PC-3 (cell line): ENCODE results near the gene VIPR2.

ENCODE experiments used
- EZH2 ChIP-seq: fragments of 300-600 bp; sonication (generic); IDR thresholded peaks from one replicate; pipeline ENCODE4 v1.6.1; 2017; ENCODE audit warnings: antibody characterized with exemption, mild to moderate bottlenecking, low read length; ENCODE audit not compliant: unreplicated experiment
- TF ChIP-seq, protein P1 (sequence below): fragments of 300-600 bp; sonication (generic); conservative IDR thresholded peaks from 2 replicates; pipeline ENCODE4 v1.5.1; 2017; ENCODE audit warnings: antibody characterized with exemption, low read depth, mild to moderate bottlenecking, low read length

- TF ChIP-seq EZH2: no peak
- TF ChIP-seq, protein P1, sequence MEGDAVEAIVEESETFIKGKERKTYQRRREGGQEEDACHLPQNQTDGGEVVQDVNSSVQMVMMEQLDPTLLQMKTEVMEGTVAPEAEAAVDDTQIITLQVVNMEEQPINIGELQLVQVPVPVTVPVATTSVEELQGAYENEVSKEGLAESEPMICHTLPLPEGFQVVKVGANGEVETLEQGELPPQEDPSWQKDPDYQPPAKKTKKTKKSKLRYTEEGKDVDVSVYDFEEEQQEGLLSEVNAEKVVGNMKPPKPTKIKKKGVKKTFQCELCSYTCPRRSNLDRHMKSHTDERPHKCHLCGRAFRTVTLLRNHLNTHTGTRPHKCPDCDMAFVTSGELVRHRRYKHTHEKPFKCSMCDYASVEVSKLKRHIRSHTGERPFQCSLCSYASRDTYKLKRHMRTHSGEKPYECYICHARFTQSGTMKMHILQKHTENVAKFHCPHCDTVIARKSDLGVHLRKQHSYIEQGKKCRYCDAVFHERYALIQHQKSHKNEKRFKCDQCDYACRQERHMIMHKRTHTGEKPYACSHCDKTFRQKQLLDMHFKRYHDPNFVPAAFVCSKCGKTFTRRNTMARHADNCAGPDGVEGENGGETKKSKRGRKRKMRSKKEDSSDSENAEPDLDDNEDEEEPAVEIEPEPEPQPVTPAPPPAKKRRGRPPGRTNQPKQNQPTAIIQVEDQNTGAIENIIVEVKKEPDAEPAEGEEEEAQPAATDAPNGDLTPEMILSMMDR: no peak
Measured at GRCh38 chr7:159032322-159032721, 112.3 kb downstream of the VIPR2 start.
